GM12878 (cell line): ENCODE measurements around the gene GALNT16. TPM values are rescaled to one million over a fixed set of nuclear protein-coding genes. Genes with fewer than 3 reads are reported as not detected.

Source experiments
- ATAC-seq: fragments of 200-7000 bp; cut with Tn5 transposase; 3 replicates; pipeline ENCODE4 v1.9.1; 2020; ENCODE audit warnings: mild to moderate bottlenecking, moderate library complexity
- BruUV-seq: library from RNA; stranded (reverse); fragments of 400-500 nt; replicated peaks from 2 replicates; lab custom pipeline; 2021; lab: Mats Ljungman, UMichigan
- CTCF ChIA-PET: fragments of 300-600 bp; sonication (Branson Sonifier 250); formaldehyde crosslinking; extraction: SDS; loops from one replicate; lab custom pipeline; 2021; ENCODE audit warnings: inconsistent platforms; lab: Yijun Ruan, JAX
- POLR2A ChIA-PET: fragments of 350-600 bp; formaldehyde crosslinking; extraction: SDS; loops from one replicate; lab custom pipeline; 2021; ENCODE audit warnings: inconsistent platforms; lab: Charles Lee
- RAD21 ChIA-PET: fragments of 300-600 bp; sonication (Branson Sonifier 250); formaldehyde crosslinking; loops from one replicate; lab custom pipeline; 2023; ENCODE audit warnings: antibody characterized with exemption; ENCODE audit not compliant: unreplicated experiment; lab: Charles Lee
- SMC1A ChIA-PET: fragments of 300-600 bp; sonication (Branson Sonifier 250); formaldehyde crosslinking; loops from one replicate; lab custom pipeline; 2023; ENCODE audit not compliant: unreplicated experiment, uncharacterized antibody; lab: Charles Lee
- DNase-seq: peaks from one replicate; pipeline ENCODE4 v3.0.0-alpha.2; 2011; ENCODE audit warnings: low read depth, low spot score
- FAIRE-seq: peaks from 3 replicates; lab custom pipeline; 2011; peaks lifted over from hg19 to GRCh38; lab: Jason Lieb, UNC
- H2AFZ ChIP-seq: 2 replicates; pipeline ENCODE4 v1.6.0; 2011; ENCODE audit warnings: low read depth, low read length, control low read depth; ENCODE audit not compliant: control insufficient read depth
- H3K27ac ChIP-seq: 2 replicates; pipeline ENCODE4 v1.5.1; 2011; ENCODE audit warnings: control low read depth; ENCODE audit not compliant: control insufficient read depth, insufficient read depth
- H3K27me3 ChIP-seq, 2 experiments: replicated peaks in 1 of 2; 2 replicates each; pipeline versions ENCODE4 v1.6.0 to v1.6.1; 2011; ENCODE audit warnings: low read length in 1 of 2; ENCODE audit not compliant: control insufficient read depth in 2 of 2, insufficient read depth in 2 of 2
- H3K36me3 ChIP-seq, 2 experiments: 2 replicates each; pipeline ENCODE4 v1.5.1; 2011; ENCODE audit warnings: low read length in 1 of 2; ENCODE audit not compliant: control insufficient read depth in 2 of 2, insufficient read depth in 2 of 2
- H3K4me1 ChIP-seq: 2 replicates; pipeline ENCODE4 v1.6.1; 2011; ENCODE audit warnings: mild to moderate bottlenecking, low read length, moderate library complexity, mixed read lengths; ENCODE audit not compliant: control insufficient read depth, insufficient read depth
- H3K4me2 ChIP-seq: 2 replicates; pipeline ENCODE4 v1.6.0; 2011; ENCODE audit warnings: control low read depth; ENCODE audit not compliant: control insufficient read depth, insufficient read depth
- H3K4me3 ChIP-seq: fragments of 200-600 bp; sonication (generic); 2 replicates; pipeline ENCODE4 v1.5.1; 2016
- H3K79me2 ChIP-seq: 2 replicates; pipeline ENCODE4 v1.6.0; 2011; ENCODE audit warnings: low read length; ENCODE audit not compliant: control insufficient read depth, insufficient read depth
- H3K9ac ChIP-seq: 2 replicates; pipeline ENCODE4 v1.8.0; 2011; ENCODE audit warnings: low read length, control low read depth, mixed read lengths; ENCODE audit not compliant: control insufficient read depth, insufficient read depth
- H3K9me3 ChIP-seq: replicated peaks from 3 replicates; pipeline ENCODE4 v1.5.1; 2011; ENCODE audit warnings: mild to moderate bottlenecking, low read length; ENCODE audit not compliant: control insufficient read depth, insufficient read depth
- H4K20me1 ChIP-seq: 2 replicates; pipeline ENCODE4 v1.6.0; 2011; ENCODE audit not compliant: control insufficient read depth, insufficient read depth
- BCL3 ChIP-seq: IDR thresholded peaks from 2 replicates; pipeline ENCODE4 v1.6.1; 2011; ENCODE audit warnings: borderline replicate concordance, low read depth, mild to moderate bottlenecking, moderate library complexity, low read length; ENCODE audit not compliant: insufficient read depth, poor library complexity, severe bottlenecking
- CEBPZ ChIP-seq: fragments of 150-350 bp; IDR thresholded peaks from 2 replicates; pipeline ENCODE4 v1.6.1; 2016; ENCODE audit warnings: low read depth, low read length
- RUNX3 ChIP-seq: IDR thresholded peaks from 2 replicates; pipeline ENCODE4 v1.6.1; 2012; ENCODE audit warnings: low read length, inconsistent platforms
- SIX5 ChIP-seq: IDR thresholded peaks from 2 replicates; pipeline ENCODE4 v1.6.1; 2011; ENCODE audit warnings: mild to moderate bottlenecking, low read depth, low read length, moderate library complexity; ENCODE audit not compliant: severe bottlenecking
- STAT3 ChIP-seq: IDR thresholded peaks from 2 replicates; pipeline ENCODE4 v1.6.1; 2011; ENCODE audit warnings: low read depth, low read length, improper control_type of control experiment
- SUZ12 ChIP-seq: fragments of 200-600 bp; sonication (generic); IDR thresholded peaks from one replicate; pipeline ENCODE4 v1.6.1; 2018; ENCODE audit warnings: antibody characterized with exemption, mild to moderate bottlenecking; ENCODE audit not compliant: unreplicated experiment
- WGBS: methylation state at CpG from one replicate; pipeline ENCODE4 v1.1.6; 2016; ENCODE audit warnings: low lambda C conversion rate; ENCODE audit not compliant: insufficient replicate concordance, insufficient coverage; ENCODE audit errors: missing lambda C conversion rate; 5-methylcytosine and 5-hydroxymethylcytosine counted together
- in situ Hi-C: fragments of 300-500 bp; cut with MboI; formaldehyde crosslinking; loops from 9 replicates; pipeline ENCODE4 v1.14.3; 2018; ENCODE audit warnings: mixed read lengths
- intact Hi-C: fragments of 100-400 bp; cut with micrococcal nuclease; formaldehyde crosslinking; loops from one replicate; pipeline ENCODE4 v1.14.2; 2022; ENCODE audit not compliant: unreplicated experiment
- polyA plus RNA-seq, 11 experiments: library from polyadenylated mRNA; depleted of rRNA in 4 of 11; unstranded in 6 of 11; stranded (reverse) in 5 of 11; fragments of >200 nt; fragmentation: Nextera tagmentation in 4 of 11; fragmentation: Illumina TruSeq in 1 of 11; extraction: Ambion mirVana in 4 of 11; extraction: Trizol in 1 of 11; gene quantifications; 1 replicate in 1 of 11; 2 replicates in 10 of 11; pipeline versions ENCODE4 v1.2.1 to v1.2.3, GENCODE V29; 2011 to 2016; ENCODE audit warnings: inconsistent platforms in 2 of 11, missing spikeins in 2 of 11, low read depth in 1 of 11
- total RNA-seq, 4 experiments: library from RNA; depleted of rRNA in 3 of 4; stranded (reverse); fragments of >200 nt in 3 of 4; fragmentation: Illumina TruSeq in 1 of 4; extraction: Trizol in 1 of 4; gene quantifications; 2 replicates each; pipeline versions ENCODE4 v1.2.1 to v1.2.3, GENCODE V29; 2013 to 2021
- TF ChIP-seq, protein P1 (sequence below): IDR thresholded peaks from 2 replicates; pipeline ENCODE4 v1.6.1; 2012; ENCODE audit warnings: low read length, inconsistent platforms
- TF ChIP-seq, protein P2 (sequence below): fragments of 450-650 bp; IDR thresholded peaks from 2 replicates; pipeline ENCODE4 v1.6.1; 2017; ENCODE audit warnings: mild to moderate bottlenecking, moderate library complexity

GALNT16 gene
- total and polyA plus RNA-seq, 10 of the 15 experiments (the other 5 are each of a cell fraction or from before 2014, with no cell fraction given): under 0.01 to 0.08 (median 0.03) TPM; not detected in 3

- TF ChIP-seq CEBPZ: no peak
- TF ChIP-seq RUNX3: no peak
These were observed 22.4 kb upstream of the GALNT16 start (continued) for GRCh38 chr14:69237584-69237983.

DNA sequence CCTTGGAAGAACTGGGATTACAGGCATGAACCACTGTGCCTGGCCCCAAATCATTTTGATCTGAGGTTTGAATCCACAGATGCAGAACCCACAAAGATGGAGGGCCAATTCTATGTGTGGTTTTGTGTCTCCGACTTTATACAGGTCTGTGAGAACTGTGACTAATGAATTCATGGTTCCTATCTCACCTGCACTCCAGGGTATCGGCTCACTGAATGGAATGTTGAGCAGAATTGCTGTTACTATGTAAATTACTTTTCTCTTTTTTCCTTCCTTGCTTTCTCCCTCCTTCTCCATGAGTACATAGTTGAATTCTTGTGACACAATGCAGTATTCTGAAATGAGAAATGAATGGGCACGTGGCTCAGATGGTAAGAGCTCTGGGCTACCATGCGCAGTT, 21.1 kb upstream of the GALNT16 start:
- FAIRE-seq: no peak
- Histone ChIP-seq H4K20me1 (no peaks in the 10 kb centered on the region), H3K9ac (no peak overlapping the region), H3K27ac (no peak overlapping the region), H3K79me2 (no peaks in the 10 kb centered on the region), H2AFZ (no peak overlapping the region), H3K36me3 (peaks cover 4 to 11% of the 10 kb centered on the region in 2 experiments), H3K4me2 (no peak overlapping the region), H3K9me3 (no peaks in the 10 kb centered on the region), H3K4me3 (no peak overlapping the region), H3K27me3 (no peaks in the 10 kb centered on the region), H3K4me1 (no peaks in the 10 kb centered on the region)
- ChIA-PET RAD21 (interaction anchor here (1.6 kb wide), 1 partner anchor 109 kb away, joined by 3 read pairs; no protein-coding TSS in a partner anchor), SMC1A (no interaction called here), POLR2A (no interaction called here), CTCF (interaction anchor here (1.1 to 6.5 kb wide), 4 partner anchors 109 to 339 kb away, joined by 3 to 126 read pairs (median 24); no protein-coding TSS in a partner anchor)
- no TSS peak for BruUV-seq
- WGBS: 84% methylated on average over 4 of the region's 4 CpGs
- TF ChIP-seq SUZ12: no peak
- TF ChIP-seq, protein P1, sequence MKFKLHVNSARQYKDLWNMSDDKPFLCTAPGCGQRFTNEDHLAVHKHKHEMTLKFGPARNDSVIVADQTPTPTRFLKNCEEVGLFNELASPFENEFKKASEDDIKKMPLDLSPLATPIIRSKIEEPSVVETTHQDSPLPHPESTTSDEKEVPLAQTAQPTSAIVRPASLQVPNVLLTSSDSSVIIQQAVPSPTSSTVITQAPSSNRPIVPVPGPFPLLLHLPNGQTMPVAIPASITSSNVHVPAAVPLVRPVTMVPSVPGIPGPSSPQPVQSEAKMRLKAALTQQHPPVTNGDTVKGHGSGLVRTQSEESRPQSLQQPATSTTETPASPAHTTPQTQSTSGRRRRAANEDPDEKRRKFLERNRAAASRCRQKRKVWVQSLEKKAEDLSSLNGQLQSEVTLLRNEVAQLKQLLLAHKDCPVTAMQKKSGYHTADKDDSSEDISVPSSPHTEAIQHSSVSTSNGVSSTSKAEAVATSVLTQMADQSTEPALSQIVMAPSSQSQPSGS: no peak
- no peak for TF ChIP-seq STAT3
- no peak for TF ChIP-seq SIX5
- TF ChIP-seq, protein P2, sequence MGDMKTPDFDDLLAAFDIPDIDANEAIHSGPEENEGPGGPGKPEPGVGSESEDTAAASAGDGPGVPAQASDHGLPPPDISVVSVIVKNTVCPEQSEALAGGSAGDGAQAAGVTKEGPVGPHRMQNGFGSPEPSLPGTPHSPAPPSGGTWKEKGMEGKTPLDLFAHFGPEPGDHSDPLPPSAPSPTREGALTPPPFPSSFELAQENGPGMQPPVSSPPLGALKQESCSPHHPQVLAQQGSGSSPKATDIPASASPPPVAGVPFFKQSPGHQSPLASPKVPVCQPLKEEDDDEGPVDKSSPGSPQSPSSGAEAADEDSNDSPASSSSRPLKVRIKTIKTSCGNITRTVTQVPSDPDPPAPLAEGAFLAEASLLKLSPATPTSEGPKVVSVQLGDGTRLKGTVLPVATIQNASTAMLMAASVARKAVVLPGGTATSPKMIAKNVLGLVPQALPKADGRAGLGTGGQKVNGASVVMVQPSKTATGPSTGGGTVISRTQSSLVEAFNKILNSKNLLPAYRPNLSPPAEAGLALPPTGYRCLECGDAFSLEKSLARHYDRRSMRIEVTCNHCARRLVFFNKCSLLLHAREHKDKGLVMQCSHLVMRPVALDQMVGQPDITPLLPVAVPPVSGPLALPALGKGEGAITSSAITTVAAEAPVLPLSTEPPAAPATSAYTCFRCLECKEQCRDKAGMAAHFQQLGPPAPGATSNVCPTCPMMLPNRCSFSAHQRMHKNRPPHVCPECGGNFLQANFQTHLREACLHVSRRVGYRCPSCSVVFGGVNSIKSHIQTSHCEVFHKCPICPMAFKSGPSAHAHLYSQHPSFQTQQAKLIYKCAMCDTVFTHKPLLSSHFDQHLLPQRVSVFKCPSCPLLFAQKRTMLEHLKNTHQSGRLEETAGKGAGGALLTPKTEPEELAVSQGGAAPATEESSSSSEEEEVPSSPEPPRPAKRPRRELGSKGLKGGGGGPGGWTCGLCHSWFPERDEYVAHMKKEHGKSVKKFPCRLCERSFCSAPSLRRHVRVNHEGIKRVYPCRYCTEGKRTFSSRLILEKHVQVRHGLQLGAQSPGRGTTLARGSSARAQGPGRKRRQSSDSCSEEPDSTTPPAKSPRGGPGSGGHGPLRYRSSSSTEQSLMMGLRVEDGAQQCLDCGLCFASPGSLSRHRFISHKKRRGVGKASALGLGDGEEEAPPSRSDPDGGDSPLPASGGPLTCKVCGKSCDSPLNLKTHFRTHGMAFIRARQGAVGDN: no peak
- TF ChIP-seq BCL3: no peak
- no peak for ATAC-seq
- intact Hi-C loops: no loop called here
- no peak for DNase-seq
- in situ Hi-C loops: loop anchor here (25.0 kb wide), 1 partner anchor 498 kb away; no protein-coding TSS in a partner anchor
